IMR-90 (cell line): ENCODE results near the gene CDYL2. TPM values are rescaled to one million over a fixed set of nuclear protein-coding genes. Genes with fewer than 3 reads are reported as not detected.

Source experiments
- ATAC-seq: fragments of 200-7000 bp; cut with Tn5 transposase; 2 replicates; pipeline ENCODE4 v1.9.1; 2020; ENCODE audit warnings: low read depth, mild to moderate bottlenecking, moderate library complexity
- BruUV-seq: library from RNA; stranded (reverse); fragments of 400-500 nt; replicated peaks from 2 replicates; lab custom pipeline; 2021; lab: Mats Ljungman, UMichigan
- CTCF ChIA-PET: fragments of 300-600 bp; formaldehyde crosslinking; extraction: SDS; loops from one replicate; lab custom pipeline; 2021; ENCODE audit warnings: antibody characterized with exemption; lab: Yijun Ruan, JAX
- POLR2A ChIA-PET: fragments of 300-600 bp; sonication (Branson Sonifier 250); formaldehyde crosslinking; loops from one replicate; lab custom pipeline; 2022; ENCODE audit warnings: antibody characterized with exemption; ENCODE audit not compliant: unreplicated experiment; lab: Charles Lee
- DNase-seq: peaks from one replicate; pipeline ENCODE4 v3.0.0; 2013
- H2AFZ ChIP-seq: replicated peaks from 2 replicates; pipeline ENCODE3; 2013; ENCODE audit warnings: low read length, mild to moderate bottlenecking; ENCODE audit not compliant: poor library complexity
- H2AK5ac ChIP-seq: 2 replicates; pipeline ENCODE4 v1.6.1; 2013; ENCODE audit warnings: low read depth, low read length, inconsistent platforms
- H2AK9ac ChIP-seq: replicated peaks from 2 replicates; pipeline ENCODE3; 2013; ENCODE audit warnings: mild to moderate bottlenecking, low read depth, low read length, moderate library complexity; ENCODE audit not compliant: poor library complexity
- H2BK120ac ChIP-seq: 2 replicates; pipeline ENCODE4 v1.6.1; 2013; ENCODE audit warnings: low read depth, low read length, inconsistent platforms
- H2BK15ac ChIP-seq: 3 replicates; pipeline ENCODE4 v1.6.1; 2013; ENCODE audit warnings: low read depth, low read length, inconsistent platforms
- H2BK20ac ChIP-seq: 2 replicates; pipeline ENCODE4 v1.6.1; 2013; ENCODE audit warnings: low read depth, mild to moderate bottlenecking, inconsistent platforms, low read length, moderate library complexity
- H2BK5ac ChIP-seq: 2 replicates; pipeline ENCODE4 v1.6.1; 2013; ENCODE audit warnings: mild to moderate bottlenecking, low read depth, low read length, inconsistent platforms; ENCODE audit not compliant: poor library complexity, severe bottlenecking
- H3K14ac ChIP-seq: replicated peaks from 2 replicates; pipeline ENCODE4 v1.6.1; 2013; ENCODE audit warnings: low read depth, low read length, inconsistent platforms
- H3K18ac ChIP-seq: 2 replicates; pipeline ENCODE4 v1.6.1; 2013; ENCODE audit warnings: low read depth, low read length, control low read depth
- H3K23ac ChIP-seq: 2 replicates; pipeline ENCODE4 v1.6.1; 2013; ENCODE audit warnings: low read depth, low read length, inconsistent platforms
- H3K27ac ChIP-seq: 2 replicates; pipeline ENCODE4 v1.5.1; 2013; ENCODE audit warnings: mild to moderate bottlenecking, control low read depth, low read length; ENCODE audit not compliant: insufficient read depth
- H3K27me3 ChIP-seq: 2 replicates; pipeline ENCODE4 v1.6.1; 2013; ENCODE audit warnings: low read length; ENCODE audit not compliant: control insufficient read depth, insufficient read depth
- H3K36me3 ChIP-seq: 2 replicates; pipeline ENCODE4 v1.6.1; 2013; ENCODE audit warnings: low read length, mixed read lengths; ENCODE audit not compliant: control insufficient read depth, insufficient read depth
- H3K4ac ChIP-seq: 2 replicates; pipeline ENCODE4 v1.6.1; 2013; ENCODE audit warnings: low read depth, low read length, inconsistent platforms
- H3K4me1 ChIP-seq: 2 replicates; pipeline ENCODE4 v1.6.1; 2013; ENCODE audit warnings: low read length, mixed read lengths; ENCODE audit not compliant: control insufficient read depth, insufficient read depth
- H3K4me2 ChIP-seq: 2 replicates; pipeline ENCODE4 v1.6.1; 2013; ENCODE audit warnings: low read depth, mild to moderate bottlenecking, control low read depth, low read length, moderate library complexity
- H3K4me3 ChIP-seq: 2 replicates; pipeline ENCODE4 v1.5.1; 2013; ENCODE audit warnings: low read depth, mild to moderate bottlenecking, control low read depth, low read length, moderate library complexity; ENCODE audit not compliant: insufficient read depth
- H3K56ac ChIP-seq: 2 replicates; pipeline ENCODE4 v1.6.1; 2013; ENCODE audit warnings: low read length, inconsistent platforms; ENCODE audit not compliant: insufficient read depth; ENCODE audit errors: extremely low read depth
- H3K79me1 ChIP-seq, 2 experiments: 2 replicates each; pipeline ENCODE4 v1.6.1; 2013; ENCODE audit warnings: low read length in 2 of 2, inconsistent platforms in 1 of 2, low read depth in 1 of 2
- H3K9ac ChIP-seq: 2 replicates; pipeline ENCODE4 v1.6.1; 2013; ENCODE audit warnings: low read depth, low read length, control low read depth
- H3K9me1 ChIP-seq: 2 replicates; pipeline ENCODE4 v1.6.1; 2013; ENCODE audit warnings: low read length, inconsistent platforms; ENCODE audit not compliant: insufficient read depth
- H3K9me3 ChIP-seq: 2 replicates; pipeline ENCODE4 v1.6.1; 2013; ENCODE audit warnings: low read length; ENCODE audit not compliant: control insufficient read depth, insufficient read depth
- H4K20me1 ChIP-seq: 2 replicates; pipeline ENCODE4 v1.6.1; 2013; ENCODE audit warnings: low read length, inconsistent platforms; ENCODE audit not compliant: insufficient read depth
- H4K5ac ChIP-seq: 2 replicates; pipeline ENCODE4 v1.6.1; 2013; ENCODE audit warnings: mild to moderate bottlenecking, low read depth, low read length, control low read depth
- H4K8ac ChIP-seq, 2 experiments: 2 replicates each; pipeline ENCODE4 v1.6.1; 2013; ENCODE audit warnings: low read depth in 2 of 2, low read length in 2 of 2, control low read depth in 1 of 2, inconsistent platforms in 1 of 2
- H4K91ac ChIP-seq: 2 replicates; pipeline ENCODE4 v1.6.1; 2013; ENCODE audit warnings: low read depth, low read length, inconsistent platforms; ENCODE audit not compliant: insufficient read depth
- BHLHE40 ChIP-seq: fragments of 150-350 bp; IDR thresholded peaks from 2 replicates; pipeline ENCODE4 v1.6.1; 2016; ENCODE audit warnings: mild to moderate bottlenecking, low read depth, low read length
- CEBPB ChIP-seq: IDR thresholded peaks from 2 replicates; pipeline ENCODE4 v1.6.1; 2012; ENCODE audit warnings: low read depth, low read length, improper control_type of control experiment
- CHD1 ChIP-seq: IDR thresholded peaks from 2 replicates; pipeline ENCODE4 v1.6.1; 2012; ENCODE audit warnings: low read depth, low read length, improper control_type of control experiment
- FOS ChIP-seq: fragments of 150-350 bp; IDR thresholded peaks from 2 replicates; pipeline ENCODE4 v1.6.1; 2016; ENCODE audit warnings: low read depth, low read length
- MAFK ChIP-seq: IDR thresholded peaks from 2 replicates; pipeline ENCODE4 v1.6.1; 2012; ENCODE audit warnings: low read depth, low read length, improper control_type of control experiment
- MAZ ChIP-seq: IDR thresholded peaks from 2 replicates; pipeline ENCODE4 v1.6.1; 2012; ENCODE audit warnings: low read depth, mild to moderate bottlenecking, low read length, improper control_type of control experiment, moderate library complexity, borderline replicate concordance
- MXI1 ChIP-seq: IDR thresholded peaks from 2 replicates; pipeline ENCODE4 v1.6.1; 2012; ENCODE audit warnings: low read depth, mild to moderate bottlenecking, low read length, moderate library complexity, borderline replicate concordance
- NFE2L2 ChIP-seq: fragments of 150-350 bp; IDR thresholded peaks from 2 replicates; pipeline ENCODE4 v1.6.1; 2016; ENCODE audit warnings: low read depth, mild to moderate bottlenecking, low read length
- POLR2A ChIP-seq: IDR thresholded peaks from 2 replicates; pipeline ENCODE4 v1.6.1; 2012; ENCODE audit warnings: mild to moderate bottlenecking, low read depth, low read length
- RAD21 ChIP-seq: IDR thresholded peaks from 2 replicates; pipeline ENCODE4 v1.6.1; 2012; ENCODE audit warnings: low read length, improper control_type of control experiment
- RCOR1 ChIP-seq: IDR thresholded peaks from 2 replicates; pipeline ENCODE4 v1.6.1; 2012; ENCODE audit warnings: mild to moderate bottlenecking, low read length, improper control_type of control experiment; ENCODE audit not compliant: insufficient replicate concordance
- SMC3 ChIP-seq: fragments of 150-350 bp; IDR thresholded peaks from 2 replicates; pipeline ENCODE4 v1.6.1; 2016; ENCODE audit warnings: low read depth, mild to moderate bottlenecking, antibody characterized with exemption, low read length, moderate library complexity
- WGBS, 2 experiments: methylation state at CpG; one replicate each; pipeline versions ENCODE4 v1.1.5 to v1.1.7; 2013; ENCODE audit warnings: missing lambda C conversion rate in 2 of 2; ENCODE audit not compliant: insufficient read length in 1 of 2; ENCODE audit errors: extremely low coverage in 2 of 2; 5-methylcytosine and 5-hydroxymethylcytosine counted together
- dilution Hi-C: fragments of 300-500 bp; cut with HindIII; formaldehyde crosslinking; loops from one replicate; pipeline ENCODE4 v1.14.3; 2018; ENCODE audit warnings: low sequenced_read_pairs; ENCODE audit not compliant: unreplicated experiment
- in situ Hi-C: fragments of 300-500 bp; cut with MboI; formaldehyde crosslinking; loops from 3 replicates; pipeline ENCODE4 v1.14.3; 2019; ENCODE audit warnings: low sequenced_read_pairs, inconsistent platforms, mixed read lengths
- intact Hi-C: fragments of 100-400 bp; cut with micrococcal nuclease; formaldehyde crosslinking; loops from 2 replicates; pipeline ENCODE4 v1.10.0; 2022
- polyA plus RNA-seq, 3 experiments: library from polyadenylated mRNA; depleted of rRNA; stranded (reverse); fragments of >200 nt; gene quantifications; 2 replicates each; pipeline ENCODE4 v1.2.3, GENCODE V29; 2012; ENCODE audit warnings: low replicate concordance in 1 of 3
- total RNA-seq: library from RNA; depleted of rRNA; stranded (reverse); fragments of >200 nt; gene quantifications from 2 replicates; pipeline ENCODE4 v1.2.3, GENCODE V29; 2012
- TF ChIP-seq, protein P1 (sequence below): fragments of 150-350 bp; IDR thresholded peaks from 2 replicates; pipeline ENCODE4 v1.6.1; 2017; ENCODE audit warnings: mild to moderate bottlenecking, antibody characterized with exemption, low read length, low read depth
- TF ChIP-seq, protein P2 (sequence below): fragments of 150-350 bp; IDR thresholded peaks from 2 replicates; pipeline ENCODE4 v1.6.1; 2016; ENCODE audit warnings: low read depth, mild to moderate bottlenecking, low read length, moderate library complexity, borderline replicate concordance
- TF ChIP-seq, protein P3 (sequence below): conservative IDR thresholded peaks from 2 replicates; pipeline ENCODE4 v1.5.1; 2012; ENCODE audit warnings: mild to moderate bottlenecking, low read depth, low read length, improper control_type of control experiment

Gene CDYL2
- total and polyA plus RNA-seq, 2 of the 4 experiments (the other 2 are of a cell fraction): 1.2 to 3.9 TPM

DNA sequence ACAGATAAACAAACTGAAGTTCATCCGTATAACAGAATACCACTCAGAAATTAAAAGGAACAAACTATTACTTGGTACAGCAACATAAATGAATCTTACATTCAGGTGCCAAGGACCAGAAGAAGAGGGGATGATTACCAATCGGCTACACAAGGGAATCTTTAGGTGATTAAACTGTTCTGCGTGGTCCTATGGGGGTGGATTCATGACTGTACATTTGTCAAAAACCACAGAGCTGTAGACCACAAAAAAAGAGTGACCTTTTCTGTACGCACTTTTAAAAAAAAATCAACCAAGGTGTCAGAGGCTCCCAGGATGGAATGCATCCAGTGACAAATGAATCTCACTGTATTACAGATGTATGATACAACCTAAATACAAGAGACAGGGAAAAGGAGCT, 110.8 kb downstream of the CDYL2 start:
- BruUV-seq: no TSS peak
- Histone ChIP-seq H3K9me1 (no peaks in the 10 kb centered on the region), H3K9me3 (peaks cover 5% of the 10 kb centered on the region), H3K4me1 (no peaks in the 10 kb centered on the region), H3K23ac (no peak overlapping the region), H3K56ac (no peak overlapping the region), H3K14ac (no peak overlapping the region), H2BK15ac (no peak overlapping the region), H3K36me3 (no peaks in the 10 kb centered on the region), H3K9ac (no peak overlapping the region), H2BK20ac (no peak overlapping the region), H2AK9ac (no peak overlapping the region), H3K27me3 (no peaks in the 10 kb centered on the region), H3K4me3 (no peak overlapping the region), H4K20me1 (no peaks in the 10 kb centered on the region), H4K91ac (no peak overlapping the region), H3K4ac (no peak overlapping the region), H3K4me2 (no peak overlapping the region), H3K18ac (no peak overlapping the region), H3K79me1 (peaks cover 0 to 6% of the 10 kb centered on the region in 2 experiments; a peak in 3 of 4 replicates), H2BK5ac (no peak overlapping the region), H2AK5ac (no peak overlapping the region), H4K8ac (no peak overlapping the region), H2AFZ (no peak overlapping the region), H4K5ac (no peak overlapping the region), H2BK120ac (no peak overlapping the region), H3K27ac (no peak overlapping the region)
- POLR2A ChIA-PET: no interaction called here
- intact Hi-C loops (no loop called here), dilution Hi-C loops (no loop called here), in situ Hi-C loops (no loop called here)
- ATAC-seq (no peak), DNase-seq (peak; percentile 1)
- no CpG with 5 or more reads among the region's 4 CpGs for WGBS, 2 experiments
- TF ChIP-seq, protein P1, sequence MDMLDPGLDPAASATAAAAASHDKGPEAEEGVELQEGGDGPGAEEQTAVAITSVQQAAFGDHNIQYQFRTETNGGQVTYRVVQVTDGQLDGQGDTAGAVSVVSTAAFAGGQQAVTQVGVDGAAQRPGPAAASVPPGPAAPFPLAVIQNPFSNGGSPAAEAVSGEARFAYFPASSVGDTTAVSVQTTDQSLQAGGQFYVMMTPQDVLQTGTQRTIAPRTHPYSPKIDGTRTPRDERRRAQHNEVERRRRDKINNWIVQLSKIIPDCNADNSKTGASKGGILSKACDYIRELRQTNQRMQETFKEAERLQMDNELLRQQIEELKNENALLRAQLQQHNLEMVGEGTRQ: no peak
- no peak for TF ChIP-seq BHLHE40
- TF ChIP-seq RCOR1: no peak
- no peak for TF ChIP-seq SMC3
- TF ChIP-seq CEBPB: no peak
- no peak for TF ChIP-seq RAD21
- no peak for TF ChIP-seq CHD1
- no peak for TF ChIP-seq MAZ
- TF ChIP-seq MXI1: no peak
- no peak for TF ChIP-seq FOS
- TF ChIP-seq POLR2A: no peak
- no peak for TF ChIP-seq NFE2L2
- TF ChIP-seq, protein P2, sequence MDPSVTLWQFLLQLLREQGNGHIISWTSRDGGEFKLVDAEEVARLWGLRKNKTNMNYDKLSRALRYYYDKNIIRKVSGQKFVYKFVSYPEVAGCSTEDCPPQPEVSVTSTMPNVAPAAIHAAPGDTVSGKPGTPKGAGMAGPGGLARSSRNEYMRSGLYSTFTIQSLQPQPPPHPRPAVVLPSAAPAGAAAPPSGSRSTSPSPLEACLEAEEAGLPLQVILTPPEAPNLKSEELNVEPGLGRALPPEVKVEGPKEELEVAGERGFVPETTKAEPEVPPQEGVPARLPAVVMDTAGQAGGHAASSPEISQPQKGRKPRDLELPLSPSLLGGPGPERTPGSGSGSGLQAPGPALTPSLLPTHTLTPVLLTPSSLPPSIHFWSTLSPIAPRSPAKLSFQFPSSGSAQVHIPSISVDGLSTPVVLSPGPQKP: no peak
- TF ChIP-seq, protein P3, sequence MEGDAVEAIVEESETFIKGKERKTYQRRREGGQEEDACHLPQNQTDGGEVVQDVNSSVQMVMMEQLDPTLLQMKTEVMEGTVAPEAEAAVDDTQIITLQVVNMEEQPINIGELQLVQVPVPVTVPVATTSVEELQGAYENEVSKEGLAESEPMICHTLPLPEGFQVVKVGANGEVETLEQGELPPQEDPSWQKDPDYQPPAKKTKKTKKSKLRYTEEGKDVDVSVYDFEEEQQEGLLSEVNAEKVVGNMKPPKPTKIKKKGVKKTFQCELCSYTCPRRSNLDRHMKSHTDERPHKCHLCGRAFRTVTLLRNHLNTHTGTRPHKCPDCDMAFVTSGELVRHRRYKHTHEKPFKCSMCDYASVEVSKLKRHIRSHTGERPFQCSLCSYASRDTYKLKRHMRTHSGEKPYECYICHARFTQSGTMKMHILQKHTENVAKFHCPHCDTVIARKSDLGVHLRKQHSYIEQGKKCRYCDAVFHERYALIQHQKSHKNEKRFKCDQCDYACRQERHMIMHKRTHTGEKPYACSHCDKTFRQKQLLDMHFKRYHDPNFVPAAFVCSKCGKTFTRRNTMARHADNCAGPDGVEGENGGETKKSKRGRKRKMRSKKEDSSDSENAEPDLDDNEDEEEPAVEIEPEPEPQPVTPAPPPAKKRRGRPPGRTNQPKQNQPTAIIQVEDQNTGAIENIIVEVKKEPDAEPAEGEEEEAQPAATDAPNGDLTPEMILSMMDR: no peak
- TF ChIP-seq MAFK: no peak
- CTCF ChIA-PET: interaction anchor here (0.6 kb wide), 1 partner anchor 363 kb away, joined by 3 read pairs; no protein-coding TSS in a partner anchor
